Neural progenitor cell (in vitro differentiated cells): ENCODE results near the gene TAF11L5.
"Not testable (repeated sequence)": the region's sequence is repeated elsewhere in the genome, so short reads cannot be mapped to it uniquely, and the experiment has no call there.

ENCODE experiments used
- EZH2 ChIP-seq: fragments of 200-600 bp; sonication (generic); IDR thresholded peaks from 2 replicates; pipeline ENCODE4 v1.6.1; 2017; ENCODE audit warnings: antibody characterized with exemption, mild to moderate bottlenecking, moderate library complexity
- EZH2phosphoT487 ChIP-seq: fragments of 200-600 bp; sonication (generic); IDR thresholded peaks from 2 replicates; pipeline ENCODE4 v1.6.1; 2017; ENCODE audit warnings: antibody characterized with exemption
- TF ChIP-seq, protein P1 (sequence below): fragments of 200-600 bp; sonication (generic); IDR thresholded peaks from 2 replicates; pipeline ENCODE4 v1.5.1; 2017; ENCODE audit warnings: antibody characterized with exemption, mild to moderate bottlenecking

DNA sequence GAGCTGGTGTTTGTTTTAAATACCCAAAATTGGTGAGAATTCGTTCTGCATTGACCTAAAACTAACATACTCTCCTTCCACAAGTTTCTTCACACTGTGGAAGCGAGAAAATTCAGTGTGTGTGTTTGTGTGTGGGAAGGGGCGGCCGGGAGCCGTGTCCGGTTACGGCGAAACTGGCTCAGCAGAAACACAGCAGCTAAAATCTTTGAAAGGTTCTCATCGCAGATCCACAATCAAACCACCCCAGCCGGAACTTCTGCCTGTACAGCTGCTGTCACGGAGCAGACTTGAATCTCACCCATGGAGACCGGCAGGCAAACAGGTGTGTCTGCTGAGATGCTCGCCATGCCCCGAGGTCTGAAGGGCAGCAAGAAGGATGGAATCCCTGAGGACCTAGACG, at the start of gene TAF11L5:
- TF ChIP-seq, protein P1, sequence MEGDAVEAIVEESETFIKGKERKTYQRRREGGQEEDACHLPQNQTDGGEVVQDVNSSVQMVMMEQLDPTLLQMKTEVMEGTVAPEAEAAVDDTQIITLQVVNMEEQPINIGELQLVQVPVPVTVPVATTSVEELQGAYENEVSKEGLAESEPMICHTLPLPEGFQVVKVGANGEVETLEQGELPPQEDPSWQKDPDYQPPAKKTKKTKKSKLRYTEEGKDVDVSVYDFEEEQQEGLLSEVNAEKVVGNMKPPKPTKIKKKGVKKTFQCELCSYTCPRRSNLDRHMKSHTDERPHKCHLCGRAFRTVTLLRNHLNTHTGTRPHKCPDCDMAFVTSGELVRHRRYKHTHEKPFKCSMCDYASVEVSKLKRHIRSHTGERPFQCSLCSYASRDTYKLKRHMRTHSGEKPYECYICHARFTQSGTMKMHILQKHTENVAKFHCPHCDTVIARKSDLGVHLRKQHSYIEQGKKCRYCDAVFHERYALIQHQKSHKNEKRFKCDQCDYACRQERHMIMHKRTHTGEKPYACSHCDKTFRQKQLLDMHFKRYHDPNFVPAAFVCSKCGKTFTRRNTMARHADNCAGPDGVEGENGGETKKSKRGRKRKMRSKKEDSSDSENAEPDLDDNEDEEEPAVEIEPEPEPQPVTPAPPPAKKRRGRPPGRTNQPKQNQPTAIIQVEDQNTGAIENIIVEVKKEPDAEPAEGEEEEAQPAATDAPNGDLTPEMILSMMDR = not testable (repeated sequence)
- TF ChIP-seq EZH2, EZH2phosphoT487: not testable (repeated sequence)
